Stimulated activated CD4-positive, alpha-beta T cell treated with anti-CD3 and anti-CD28 coated beads, TNF-alpha, amount 100 ng/mL, for 24 hours (primary cell): ENCODE results near the gene CTNNA3.
"Not testable (repeated sequence)": the region's sequence is repeated elsewhere in the genome, so short reads cannot be mapped to it uniquely, and the experiment has no call there.

Source experiments
- DNase-seq, 3 experiments: peaks; one replicate each; pipeline ENCODE4 v3.0.0-alpha.2; 2020; ENCODE audit warnings: low read depth in 3 of 3

CTNNA3 gene

GRCh38 chr10:67246066-67246555, 449.9 kb downstream of the CTNNA3 start:
- no peak for DNase-seq

GRCh38 chr10:67242528-67242927, 453.5 kb downstream of the CTNNA3 start:
- DNase-seq: no peak

GRCh38 chr10:67241451-67241850, 454.5 kb downstream of the CTNNA3 start:
- DNase-seq: no peak

- no peak for DNase-seq
Observed at GRCh38 chr10:67239864-67240497, 456.0 kb downstream of the CTNNA3 start.

GRCh38 chr10:67230680-67231500, 465.1 kb downstream of the CTNNA3 start:
- not testable (repeated sequence) for DNase-seq

- DNase-seq: no peak
Observed at GRCh38 chr10:67225226-67225625, 470.8 kb downstream of the CTNNA3 start.

GRCh38 chr10:67224553-67224952, 471.4 kb downstream of the CTNNA3 start:
- DNase-seq: no peak

- no peak for DNase-seq
Observed at GRCh38 chr10:67222934-67223333, 473.1 kb downstream of the CTNNA3 start.

GRCh38 chr10:67221939-67222494, 474.0 kb downstream of the CTNNA3 start:
- no peak for DNase-seq

- no peak for DNase-seq
Observed at GRCh38 chr10:67211680-67212079, 484.3 kb downstream of the CTNNA3 start.

GRCh38 chr10:67207923-67208322, 488.1 kb downstream of the CTNNA3 start:
- not testable (repeated sequence) for DNase-seq

GRCh38 chr10:67200913-67201564, 495.0 kb downstream of the CTNNA3 start:
- no peak for DNase-seq

GRCh38 chr10:67175354-67175753, 520.6 kb downstream of the CTNNA3 start:
- DNase-seq: no peak

GRCh38 chr10:67173787-67174186, 522.2 kb downstream of the CTNNA3 start:
- DNase-seq: no peak

GRCh38 chr10:67171970-67172369, 524.0 kb downstream of the CTNNA3 start:
- no peak for DNase-seq

- DNase-seq: no peak
Observed at GRCh38 chr10:67156239-67156638, 539.8 kb downstream of the CTNNA3 start.

- DNase-seq: no peak
Observed at GRCh38 chr10:67151471-67151870, 544.5 kb downstream of the CTNNA3 start.

- DNase-seq: no peak
Observed at GRCh38 chr10:67144530-67144929, 551.5 kb downstream of the CTNNA3 start.

- DNase-seq: no peak
Observed at GRCh38 chr10:67141300-67141699, 554.7 kb downstream of the CTNNA3 start.

GRCh38 chr10:67140641-67141040, 555.4 kb downstream of the CTNNA3 start:
- DNase-seq: no peak

- DNase-seq: no peak
Observed at GRCh38 chr10:67127441-67127840, 568.6 kb downstream of the CTNNA3 start.

GRCh38 chr10:67119651-67120050, 576.3 kb downstream of the CTNNA3 start:
- no peak for DNase-seq
